ENCODE measurements around the gene PCDH19. TPM values are rescaled to one million over a fixed set of nuclear protein-coding genes. Genes with fewer than 3 reads are reported as not detected.
"Not testable (repeated sequence)": the region's sequence is repeated elsewhere in the genome, so short reads cannot be mapped to it uniquely, and the experiment has no call there.

The PCDH19 gene
- total and polyA plus RNA-seq, 2 experiments from 2014 or later: 0.16 to 0.54 TPM

- Histone ChIP-seq H3K36me3 (ENCODE audit: low read depth) (no peaks in the 10 kb centered on the region), H3K79me2 (ENCODE audit: insufficient read depth) (no peaks in the 10 kb centered on the region), H3K9me2 (ENCODE audit: insufficient read depth) (no peaks in the 10 kb centered on the region), H3K4me3 (no peak overlapping the region), H3K27me3 (replicated peaks; ENCODE audit: insufficient read depth) (no peaks in the 10 kb centered on the region), H3K4me2 (ENCODE audit: unreplicated experiment) (no peak overlapping the region), H3K9ac (no peak overlapping the region), H4K20me1 (ENCODE audit: insufficient read depth) (no peaks in the 10 kb centered on the region), H2AFZ (no peak overlapping the region), H3F3A (ENCODE audit: insufficient read depth) (no peaks in the 10 kb centered on the region), H3K9me3 (ENCODE audit: low read depth) (no peaks in the 10 kb centered on the region), H3K27ac (no peak overlapping the region), H3K4me1 (ENCODE audit: insufficient read depth) (no peaks in the 10 kb centered on the region)
- no peak for DNase-seq
- in situ Hi-C loops (cut with MboI): no loop called here
- no peak for TF ChIP-seq EZH2 (IDR thresholded peaks at IDR 0.05; ENCODE audit: insufficient read depth, poor library complexity, severe bottlenecking)
- TF ChIP-seq EZH2phosphoT487 (IDR thresholded peaks at IDR 0.05; ENCODE audit: insufficient read depth, low read depth): no peak
These were observed 35.5 kb upstream of the PCDH19 start for GRCh38 chrX:100445593-100445992.

GRCh38 chrX:100441321-100441720, 31.2 kb upstream of the PCDH19 start:
- H3K4me2 ChIP-seq (ENCODE audit: unreplicated experiment); in situ Hi-C loops (cut with MboI); H3K9me2 ChIP-seq (ENCODE audit: insufficient read depth); H2AFZ ChIP-seq; H3K9me3 ChIP-seq (ENCODE audit: low read depth); H3K27ac ChIP-seq; H3K4me3 ChIP-seq; H3F3A ChIP-seq (ENCODE audit: insufficient read depth); H3K27me3 ChIP-seq (replicated peaks; ENCODE audit: insufficient read depth); H3K79me2 ChIP-seq (ENCODE audit: insufficient read depth); H3K36me3 ChIP-seq (ENCODE audit: low read depth); H4K20me1 ChIP-seq (ENCODE audit: insufficient read depth); H3K9ac ChIP-seq; H3K4me1 ChIP-seq (ENCODE audit: insufficient read depth): not testable (repeated sequence)
- DNase-seq: peak; percentile 20
- WGBS, 2 experiments (ENCODE audit: low coverage in 1 of 2, low lambda C conversion rate in 2 of 2, missing lambda C conversion rate in 2 of 2): 39 to 42% methylated on average over 6 of the region's 7 CpGs

DNA sequence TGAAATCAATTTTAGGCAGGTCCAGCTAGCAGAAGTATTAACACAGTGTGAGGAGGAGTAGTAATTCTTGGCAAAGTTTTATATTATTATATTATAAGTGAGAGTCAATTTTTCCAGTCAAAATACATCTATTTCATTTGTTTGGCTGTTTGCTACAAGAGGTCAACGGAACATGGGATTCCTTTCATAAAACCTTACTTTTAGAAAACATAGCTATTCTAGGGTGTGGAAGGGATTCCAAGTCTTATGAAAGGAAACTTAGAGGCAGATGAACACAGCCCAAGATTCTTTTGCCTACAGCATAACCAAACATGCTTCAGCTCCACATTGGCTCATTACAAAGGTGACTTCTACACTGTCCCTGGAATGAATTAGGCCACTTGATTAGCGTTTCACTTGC, 29.9 kb upstream of the PCDH19 start:
- no peak overlapping the region for H3K4me2 ChIP-seq (ENCODE audit: unreplicated experiment)

GRCh38 chrX:100435726-100436125, 25.7 kb upstream of the PCDH19 start:
- no peak for TF ChIP-seq EZH2phosphoT487 (IDR thresholded peaks at IDR 0.05; ENCODE audit: insufficient read depth, low read depth)
- TF ChIP-seq EZH2 (IDR thresholded peaks at IDR 0.05; ENCODE audit: insufficient read depth, poor library complexity, severe bottlenecking): no peak
- Histone ChIP-seq H2AFZ (no peak overlapping the region), H3K4me2 (ENCODE audit: unreplicated experiment) (no peak overlapping the region), H3K79me2 (ENCODE audit: insufficient read depth) (no peaks in the 10 kb centered on the region), H3K9me3 (ENCODE audit: low read depth) (no peaks in the 10 kb centered on the region), H3K4me1 (ENCODE audit: insufficient read depth) (no peaks in the 10 kb centered on the region), H3K36me3 (ENCODE audit: low read depth) (no peaks in the 10 kb centered on the region), H3K9me2 (ENCODE audit: insufficient read depth) (no peaks in the 10 kb centered on the region), H3K27me3 (replicated peaks; ENCODE audit: insufficient read depth) (no peaks in the 10 kb centered on the region), H4K20me1 (ENCODE audit: insufficient read depth) (no peaks in the 10 kb centered on the region), H3K4me3 (no peak overlapping the region), H3K9ac (no peak overlapping the region), H3F3A (ENCODE audit: insufficient read depth) (no peaks in the 10 kb centered on the region), H3K27ac (no peak overlapping the region)
- DNase-seq: no peak
- in situ Hi-C loops (cut with MboI): no loop called here

More for the DNA sequence above, 29.9 kb upstream of the PCDH19 start:
- H3K4me1 ChIP-seq (ENCODE audit: insufficient read depth): no peaks in the 10 kb centered on the region
- H3K27ac ChIP-seq: no peak overlapping the region
- H3K9me2 ChIP-seq (ENCODE audit: insufficient read depth): no peaks in the 10 kb centered on the region
- no peak for TF ChIP-seq EZH2phosphoT487 (IDR thresholded peaks at IDR 0.05; ENCODE audit: insufficient read depth, low read depth)
- no peak for TF ChIP-seq EZH2 (IDR thresholded peaks at IDR 0.05; ENCODE audit: insufficient read depth, poor library complexity, severe bottlenecking)
- no peak overlapping the region for H2AFZ ChIP-seq
- no peaks in the 10 kb centered on the region for H3K79me2 ChIP-seq (ENCODE audit: insufficient read depth)
- no peak for DNase-seq
- no peaks in the 10 kb centered on the region for H4K20me1 ChIP-seq (ENCODE audit: insufficient read depth)
- no peak overlapping the region for H3K4me3 ChIP-seq
- no peaks in the 10 kb centered on the region for H3K9me3 ChIP-seq (ENCODE audit: low read depth)
- H3F3A ChIP-seq (ENCODE audit: insufficient read depth): no peaks in the 10 kb centered on the region
- no peaks in the 10 kb centered on the region for H3K27me3 ChIP-seq (replicated peaks; ENCODE audit: insufficient read depth)
- 0 to 33% methylated on average over 1 to 2 of the region's 2 CpGs for WGBS, 2 experiments (ENCODE audit: low coverage in 1 of 2, low lambda C conversion rate in 2 of 2, missing lambda C conversion rate in 2 of 2)
- no peaks in the 10 kb centered on the region for H3K36me3 ChIP-seq (ENCODE audit: low read depth)
- H3K9ac ChIP-seq: no peak overlapping the region
- in situ Hi-C loops (cut with MboI): no loop called here

DNA sequence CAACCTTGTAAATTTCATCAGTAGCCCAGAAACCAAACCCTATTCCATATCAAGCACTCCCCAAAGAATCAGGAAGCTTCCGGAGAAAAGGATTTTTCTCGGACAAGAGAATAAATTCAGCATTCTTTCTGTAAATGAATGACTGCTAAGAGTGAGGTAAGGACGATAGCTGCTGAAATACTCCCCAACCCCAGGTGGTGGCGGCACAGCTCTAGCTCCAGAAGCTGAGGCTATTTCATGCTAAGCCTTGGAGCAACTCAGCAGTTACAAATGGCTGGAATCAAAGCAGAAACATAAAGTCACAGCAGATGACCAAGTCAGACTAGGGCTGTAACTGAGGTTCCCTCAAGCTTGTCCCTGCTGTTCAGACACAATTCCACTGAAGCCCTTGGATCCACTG, 13.9 kb upstream of the PCDH19 start:
- H3K79me2 ChIP-seq (ENCODE audit: insufficient read depth): no peaks in the 10 kb centered on the region
- H3F3A ChIP-seq (ENCODE audit: insufficient read depth): no peaks in the 10 kb centered on the region
- no peaks in the 10 kb centered on the region for H3K4me1 ChIP-seq (ENCODE audit: insufficient read depth)
- H4K20me1 ChIP-seq (ENCODE audit: insufficient read depth): no peaks in the 10 kb centered on the region
- 29 to 38% methylated on average over 4 of the region's 4 CpGs for WGBS, 2 experiments (ENCODE audit: low coverage in 1 of 2, low lambda C conversion rate in 2 of 2, missing lambda C conversion rate in 2 of 2)
- no peak overlapping the region for H3K9ac ChIP-seq
- no peak overlapping the region for H2AFZ ChIP-seq
- no peak for TF ChIP-seq EZH2 (IDR thresholded peaks at IDR 0.05; ENCODE audit: insufficient read depth, poor library complexity, severe bottlenecking)
- TF ChIP-seq EZH2phosphoT487 (IDR thresholded peaks at IDR 0.05; ENCODE audit: insufficient read depth, low read depth): no peak
- H3K4me2 ChIP-seq (ENCODE audit: unreplicated experiment): no peak overlapping the region
- no peak overlapping the region for H3K27ac ChIP-seq
- no peak overlapping the region for H3K4me3 ChIP-seq
- DNase-seq: no peak
- H3K9me2 ChIP-seq (ENCODE audit: insufficient read depth): no peaks in the 10 kb centered on the region
- no peaks in the 10 kb centered on the region for H3K9me3 ChIP-seq (ENCODE audit: low read depth)
- no peaks in the 10 kb centered on the region for H3K36me3 ChIP-seq (ENCODE audit: low read depth)
- no peaks in the 10 kb centered on the region for H3K27me3 ChIP-seq (replicated peaks; ENCODE audit: insufficient read depth)
- in situ Hi-C loops (cut with MboI): no loop called here
